HG02759 (cell line): ENCODE data around the gene MAD1L1.

Experiments
- ATAC-seq: cut with Tn5 transposase; IDR thresholded peaks from one replicate; pipeline ENCODE4 v1.9.1; 2021; ENCODE audit warnings: mild to moderate bottlenecking, moderate library complexity; ENCODE audit not compliant: unreplicated experiment

Gene MAD1L1

DNA sequence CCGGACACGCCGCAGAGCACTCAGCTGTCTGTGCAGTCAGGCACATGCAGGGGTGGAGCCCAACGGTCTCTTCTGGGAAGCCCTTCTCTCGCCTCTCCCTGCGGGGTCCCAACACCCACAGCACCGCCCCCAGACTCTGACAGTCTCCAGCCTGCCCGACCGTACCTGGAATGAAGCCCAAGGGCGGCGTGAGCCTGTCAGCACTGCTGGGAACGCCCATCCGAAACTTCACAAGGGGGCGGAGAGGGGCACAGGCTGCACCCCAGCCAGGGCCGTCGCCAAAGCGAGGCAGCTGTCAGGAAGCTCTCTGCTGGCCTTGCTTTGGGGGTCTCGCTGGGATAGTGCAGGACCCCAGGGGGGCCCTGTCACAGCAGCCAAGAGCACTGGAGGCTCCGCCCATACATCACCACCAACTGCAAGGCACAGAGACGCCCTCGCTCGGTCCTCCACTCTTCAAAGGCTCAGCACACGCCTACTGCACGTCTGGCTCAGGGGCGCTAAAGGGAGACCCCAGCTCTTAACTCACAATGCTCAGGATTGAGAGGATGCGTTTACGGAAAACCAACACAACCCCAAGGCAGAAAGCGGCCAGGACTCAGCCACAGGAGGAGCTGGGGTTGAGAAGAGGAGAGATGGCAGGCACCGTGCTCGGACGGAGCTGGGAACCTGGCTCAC lies 30.9 kb downstream of the MAD1L1 start:
- ATAC-seq, result no peak

DNA sequence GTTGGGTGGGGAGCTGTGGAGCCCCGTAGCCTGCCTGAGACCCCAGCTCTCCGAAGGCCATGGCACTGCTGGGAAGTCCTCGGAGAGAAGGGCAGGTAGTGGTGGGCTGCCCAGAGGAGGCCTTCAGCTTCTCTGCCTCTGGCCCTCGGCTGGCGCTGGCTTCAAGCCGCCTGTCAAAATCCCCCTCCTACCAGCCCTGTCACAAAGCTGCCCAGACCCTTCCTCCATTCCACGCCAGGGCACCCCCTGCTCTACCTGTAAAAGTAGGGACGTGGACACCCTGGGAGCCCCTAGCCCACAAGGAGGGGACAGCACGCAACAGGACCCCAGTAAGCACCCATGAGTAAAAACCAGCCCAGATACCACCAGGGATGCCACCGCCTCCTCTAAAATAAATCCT lies 31.6 kb downstream of the MAD1L1 start:
- ATAC-seq, result no peak

GRCh38 chr7:2200584-2200980 lies 32.2 kb downstream of the MAD1L1 start:
- ATAC-seq, result no peak

DNA sequence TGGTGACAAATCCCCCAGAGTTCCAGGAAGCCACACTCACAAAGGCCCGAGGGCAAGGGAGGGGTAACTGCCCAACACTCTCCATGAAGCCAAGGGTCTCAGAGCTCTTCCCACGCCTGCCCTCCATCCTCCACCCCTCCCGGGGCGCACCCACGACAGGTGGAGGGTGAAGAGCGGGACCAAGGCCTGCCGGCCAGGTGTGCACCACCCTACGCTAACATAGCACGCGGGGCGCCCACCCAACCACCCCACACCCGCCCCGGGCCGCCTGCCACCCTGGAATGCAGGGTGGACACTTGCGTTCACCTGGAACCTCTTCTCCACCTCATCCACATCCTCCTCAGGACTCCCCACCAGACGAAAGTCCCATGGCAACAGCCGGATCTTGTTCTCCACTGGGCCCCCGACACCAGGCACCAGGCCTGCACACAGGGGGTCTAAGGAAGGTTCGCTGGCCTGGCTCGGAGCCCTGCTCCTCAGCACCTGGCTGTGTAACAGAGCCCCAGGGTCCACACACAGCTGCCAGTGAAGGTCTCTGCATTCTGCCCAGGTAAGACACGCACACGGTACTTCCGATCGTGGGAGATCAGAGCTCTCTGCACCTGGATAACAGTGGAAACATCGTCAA lies 32.7 kb downstream of the MAD1L1 start:
- no peak for ATAC-seq

DNA sequence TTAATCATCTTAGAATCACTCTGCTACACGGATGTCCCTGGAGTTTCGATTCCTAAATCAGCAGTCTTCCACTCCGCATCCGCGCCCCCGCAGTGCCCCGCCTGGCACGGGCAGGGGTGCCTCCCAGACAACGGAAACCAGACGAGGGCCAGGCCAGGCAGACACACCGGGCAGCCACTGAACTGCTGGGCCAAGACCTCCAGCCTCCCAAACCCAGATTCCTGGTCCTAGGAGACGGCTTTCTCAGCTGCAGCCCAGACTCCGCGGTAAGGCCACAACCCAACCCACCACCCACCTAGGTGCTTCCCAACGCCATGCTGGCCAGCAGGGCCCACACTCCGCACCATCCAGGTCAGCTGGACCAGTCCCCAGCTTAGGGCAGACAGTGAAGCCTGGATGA lies 33.2 kb downstream of the MAD1L1 start:
- no peak for ATAC-seq

GRCh38 chr7:2198760-2199159 lies 34.0 kb downstream of the MAD1L1 start:
- no peak for ATAC-seq

- ATAC-seq, result no peak
Observed at GRCh38 chr7:2198206-2198605, 34.5 kb downstream of the MAD1L1 start.

GRCh38 chr7:2197436-2198155 lies 35.1 kb downstream of the MAD1L1 start:
- ATAC-seq, result no peak

- ATAC-seq, result no peak
Observed at GRCh38 chr7:2196381-2197378, 36.1 kb downstream of the MAD1L1 start.

DNA sequence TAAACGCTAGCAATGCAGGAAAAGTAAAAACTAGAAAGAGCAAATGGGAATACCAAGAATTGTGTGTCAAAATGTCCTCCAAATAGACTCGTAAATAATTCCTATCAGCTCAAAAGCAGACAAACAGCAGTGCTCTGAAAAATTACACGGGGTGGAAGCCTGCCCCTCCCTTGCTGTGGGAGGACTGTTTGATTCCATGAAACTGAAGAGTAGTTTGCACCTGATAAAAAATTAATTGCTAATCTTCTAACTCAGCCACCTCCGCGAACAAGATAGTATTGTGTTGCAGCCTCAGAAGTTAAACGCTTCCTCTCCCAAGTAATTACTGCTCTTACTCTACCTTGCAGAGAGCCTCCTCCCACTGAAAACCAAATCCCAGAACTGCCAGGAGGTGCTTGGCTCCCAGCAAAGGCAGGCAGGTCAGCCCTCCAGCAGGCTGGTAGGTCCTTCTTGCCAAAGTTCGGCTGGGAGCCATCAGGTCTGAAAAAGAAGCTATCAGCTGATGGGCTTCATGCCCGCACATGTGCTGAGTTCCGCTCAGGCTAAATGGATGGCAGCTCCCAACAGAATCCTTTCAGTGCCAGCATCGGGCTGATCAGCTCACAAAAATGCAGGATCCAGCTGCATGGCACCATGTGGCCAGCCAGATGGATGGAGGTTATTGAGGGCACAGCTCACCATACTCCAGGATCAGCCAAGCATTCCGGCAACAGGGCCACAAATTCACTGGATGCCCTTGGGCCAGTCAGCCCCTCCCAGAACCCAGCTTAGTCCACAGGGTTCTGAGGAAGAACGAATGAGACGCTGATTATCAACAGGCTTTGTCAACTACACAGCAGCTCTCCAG lies 37.1 kb downstream of the MAD1L1 start:
- ATAC-seq, result no peak

DNA sequence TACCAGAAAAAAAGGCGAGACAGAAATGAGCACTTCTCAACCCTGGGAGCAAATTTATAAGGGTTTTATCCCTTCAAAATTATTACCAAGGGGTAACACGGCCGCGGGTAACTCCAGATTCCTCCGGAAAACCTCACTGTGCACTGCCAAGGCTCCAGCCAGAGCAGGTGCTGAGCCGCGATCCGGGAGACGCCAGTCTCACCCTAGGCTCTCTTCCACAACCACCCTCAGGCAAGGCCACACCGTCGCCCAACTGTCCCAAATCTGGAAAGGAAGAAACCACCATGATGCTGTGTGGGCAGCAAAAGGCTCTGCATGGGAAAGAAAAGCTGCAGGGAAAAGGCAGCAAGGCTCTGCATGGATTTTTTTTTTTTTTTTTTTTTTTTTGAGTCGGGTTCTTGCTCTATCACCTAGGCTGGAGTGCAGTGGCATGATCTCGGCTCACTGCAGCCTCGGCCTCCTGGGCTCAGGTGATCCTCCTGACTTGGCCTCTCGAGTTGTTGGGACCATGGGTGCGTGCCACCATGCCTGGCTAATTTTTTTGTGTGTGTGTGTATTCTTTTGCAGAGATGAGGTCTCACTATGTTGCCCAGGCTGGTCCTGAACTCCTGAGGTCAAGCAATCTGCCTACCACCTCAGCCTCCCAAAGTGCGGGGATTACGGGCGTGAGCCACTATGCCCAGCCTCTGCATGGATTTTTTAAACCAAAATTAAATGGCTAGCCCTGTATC lies 39.0 kb downstream of the MAD1L1 start:
- no peak for ATAC-seq

DNA sequence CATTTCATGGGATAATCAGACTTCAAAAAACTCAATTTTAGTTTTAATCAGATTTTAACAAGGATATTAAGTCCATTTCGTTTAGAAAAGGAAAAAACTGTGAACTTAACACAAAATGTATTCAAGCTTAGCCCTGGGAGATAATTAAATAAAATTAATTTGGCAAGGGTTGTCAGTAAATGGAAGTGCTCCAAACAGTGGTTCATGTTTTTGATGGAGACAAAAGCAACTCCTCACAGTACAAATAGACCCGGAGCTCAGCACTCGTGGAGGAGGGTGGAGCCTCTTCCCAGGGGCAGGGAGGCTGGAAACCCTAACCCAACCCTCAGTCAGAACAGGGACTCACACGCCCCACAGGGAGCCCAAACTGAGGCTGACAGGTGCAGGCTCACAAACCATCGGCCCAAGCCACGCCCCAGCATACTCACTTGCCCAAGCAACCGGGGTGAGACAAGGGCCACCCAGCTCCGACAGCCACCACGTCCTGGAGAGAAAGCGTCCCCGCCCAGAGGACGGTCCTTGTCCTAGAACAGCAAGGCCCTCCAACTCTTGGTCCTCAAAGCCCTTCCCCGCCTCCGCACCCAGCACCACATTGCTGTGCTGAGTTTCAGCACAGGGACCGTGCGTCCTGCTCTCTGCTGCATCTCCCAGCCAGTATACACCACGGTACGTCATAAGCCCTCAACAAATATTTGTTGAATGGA lies 39.8 kb downstream of the MAD1L1 start:
- ATAC-seq, result no peak

DNA sequence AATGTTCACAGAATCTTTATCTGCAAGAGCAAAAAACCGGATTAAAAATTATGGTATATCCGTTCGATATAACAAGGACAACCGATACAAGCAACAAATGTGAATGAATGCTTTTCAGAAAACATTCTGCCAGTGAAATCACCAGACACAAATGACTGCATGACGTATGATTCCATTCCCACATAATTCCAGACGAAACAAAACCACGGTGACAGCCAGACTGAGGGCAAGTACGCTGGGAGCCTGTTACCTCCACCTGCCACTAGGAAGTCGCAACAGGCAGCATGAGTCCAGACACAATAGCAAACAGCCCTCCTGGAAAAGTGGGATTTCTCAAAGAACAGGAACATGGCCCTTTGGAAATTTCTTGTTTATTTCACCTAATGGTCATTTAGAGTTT lies 41.7 kb downstream of the MAD1L1 start:
- no peak for ATAC-seq

GRCh38 chr7:2190531-2190930 lies 42.2 kb downstream of the MAD1L1 start:
- no peak for ATAC-seq

- ATAC-seq, result no peak
Observed at GRCh38 chr7:2186166-2186565, 46.6 kb downstream of the MAD1L1 start.

DNA sequence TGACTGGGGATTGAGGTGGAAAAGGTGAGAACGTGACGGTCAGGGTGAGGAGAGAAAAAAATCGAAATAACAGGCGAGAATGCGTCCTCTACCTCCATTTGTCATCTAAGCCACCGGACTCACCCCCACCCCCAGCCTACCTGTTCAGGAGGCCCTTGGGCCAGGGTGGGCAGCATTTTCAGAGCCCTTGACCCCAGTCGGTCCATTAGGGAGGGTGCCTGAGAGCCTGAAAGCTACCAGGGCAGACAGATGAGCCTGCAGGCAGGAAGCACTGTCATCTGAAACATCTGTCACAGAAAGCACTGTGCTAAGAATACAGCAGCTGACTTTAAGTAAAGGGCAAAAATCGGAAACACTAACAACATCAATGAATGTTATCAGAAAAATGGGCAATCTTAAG lies 47.0 kb downstream of the MAD1L1 start:
- no peak for ATAC-seq

GRCh38 chr7:2182461-2182860 lies 50.3 kb downstream of the MAD1L1 start:
- ATAC-seq, result no peak

DNA sequence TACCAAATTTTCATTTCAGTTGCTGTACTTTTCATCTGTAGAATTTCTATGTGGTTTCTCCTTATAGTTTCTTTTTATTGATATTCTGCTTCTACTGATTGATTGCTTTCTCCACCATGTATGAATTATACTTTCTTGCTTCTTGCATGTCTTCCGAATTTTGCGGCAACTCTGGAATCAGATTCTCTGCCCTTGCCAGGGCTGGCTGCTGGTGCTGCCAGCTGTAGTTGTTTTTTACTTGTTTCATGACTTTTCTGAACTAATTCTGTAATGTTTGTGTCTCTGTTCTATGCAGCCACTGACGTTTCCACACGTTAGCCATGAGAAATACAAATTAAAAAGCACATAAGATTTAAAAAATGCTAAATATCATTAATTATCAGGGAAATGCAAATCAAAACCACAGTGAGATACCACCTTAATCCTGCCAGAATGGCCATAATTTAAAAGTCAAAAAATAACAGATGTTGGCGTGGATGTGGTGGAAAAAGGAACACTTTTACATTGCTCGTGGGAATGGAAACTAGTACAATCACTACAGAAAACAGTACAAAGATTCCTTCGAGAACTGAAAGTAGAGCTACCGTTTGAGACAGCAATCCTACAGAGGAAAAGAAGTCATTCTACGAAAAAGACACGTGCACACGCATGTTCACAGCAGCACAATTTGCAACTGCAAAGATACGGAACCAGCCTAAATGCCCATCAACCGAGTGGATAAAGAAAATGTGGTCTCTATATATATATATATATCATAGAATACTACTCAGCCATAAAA lies 51.5 kb downstream of the MAD1L1 start:
- no peak for ATAC-seq
